ENCODE data around the gene RPS21. TPM values are rescaled to one million over a fixed set of nuclear protein-coding genes. Genes with fewer than 3 reads are reported as not detected.

Gene RPS21
- total RNA-seq, 1 experiment from 2014 or later, result 2,488 TPM

- BruUV-seq (replicated peaks), result no TSS peak
- H2AFZ ChIP-seq (ENCODE audit: low read depth, low read length, poor library complexity, severe bottlenecking), result no peak overlapping the region
- ChIA-PET POLR2A (no interaction called here), RAD21 (ENCODE audit: low non-redundant PET in 1 of 2, low total read pairs in 2 of 2, uncharacterized antibody in 2 of 2, unreplicated experiment in 2 of 2) (no interaction called here), CTCF (no interaction called here)
- TF ChIP-seq CEBPB (IDR thresholded peaks at IDR 0.05; ENCODE audit: low read depth) (no peak), ZFX (IDR thresholded peaks at IDR 0.05) (no peak; the same call in 1 of the 2 replicates), JUND (IDR thresholded peaks at IDR 0.05) (no peak)
- no peaks in the 10 kb centered on the region; a peak in 1 of 4 replicates for H3K36me3 ChIP-seq (ENCODE audit: control insufficient read depth in 1 of 2, insufficient read depth in 2 of 2, low read length in 2 of 2)
- H3K9me3 ChIP-seq (ENCODE audit: control insufficient read depth in 1 of 2, insufficient read depth in 1 of 2, low read depth in 1 of 2, low read length in 2 of 2), result no peaks in the 10 kb centered on the region
- peak overlapping the region; percentile 98 for H3K27ac ChIP-seq (ENCODE audit: low read depth, low read length)
- H3K27me3 ChIP-seq (ENCODE audit: insufficient read depth, low read length), result no peaks in the 10 kb centered on the region
- peak overlapping the region in 1 of 2 experiments; percentile 44; a peak in 1 of 4 replicates for H3K4me3 ChIP-seq (replicated peaks in 1 of 2; ENCODE audit: low read depth in 1 of 2, low read length in 2 of 2)
- intact Hi-C loops (cut with micrococcal nuclease), result no loop called here
- DNase-seq (ENCODE audit: low read depth, low spot score) (no peak), ATAC-seq (no peak)
- H3K4me1 ChIP-seq (ENCODE audit: control insufficient read depth in 1 of 2, insufficient read depth in 2 of 2, low read length in 2 of 2), result peaks cover 70 to 86% of the 10 kb centered on the region in 2 experiments
- peak overlapping the region; percentile 94 for H3K9ac ChIP-seq (ENCODE audit: low read length)
- peak overlapping the region; percentile 100 for H3K4me2 ChIP-seq (ENCODE audit: low read length)
- H3K9me2 ChIP-seq (ENCODE audit: insufficient read depth), result no peaks in the 10 kb centered on the region
- peaks cover 88% of the 10 kb centered on the region for H3K79me2 ChIP-seq (ENCODE audit: insufficient read depth, low read length)
- no peaks in the 10 kb centered on the region for H4K20me1 ChIP-seq (ENCODE audit: insufficient read depth)
These were observed 24.3 kb upstream of the RPS21 start for GRCh38 chr20:62362590-62362940.

GRCh38 chr20:62362991-62363919 lies 23.6 kb upstream of the RPS21 start:
- peaks cover 70 to 86% of the 10 kb centered on the region in 2 experiments for H3K4me1 ChIP-seq (ENCODE audit: control insufficient read depth in 1 of 2, insufficient read depth in 2 of 2, low read length in 2 of 2)
- peak overlapping the region; percentile 100 for H3K4me2 ChIP-seq (ENCODE audit: low read length)
- no peaks in the 10 kb centered on the region for H3K9me3 ChIP-seq (ENCODE audit: control insufficient read depth in 1 of 2, insufficient read depth in 1 of 2, low read depth in 1 of 2, low read length in 2 of 2)
- peak overlapping the region; percentile 98 for H3K27ac ChIP-seq (ENCODE audit: low read depth, low read length)
- ATAC-seq, result no peak
- H2AFZ ChIP-seq (ENCODE audit: low read depth, low read length, poor library complexity, severe bottlenecking), result no peak overlapping the region
- H3K9me2 ChIP-seq (ENCODE audit: insufficient read depth), result no peaks in the 10 kb centered on the region
- intact Hi-C loops (cut with micrococcal nuclease), result no loop called here
- TF ChIP-seq ZBTB33 (IDR thresholded peaks at IDR 0.05; ENCODE audit: extremely low read depth, insufficient replicate concordance, low read length), result no peak
- peak in 1 of 3 experiments; percentile 23; a peak in 2 of 6 replicates for TF ChIP-seq CTCF (IDR thresholded peaks at IDR 0.05 in 2 of 3, conservative IDR thresholded peaks at IDR 0.05 in 1 of 3; ENCODE audit: borderline replicate concordance in 1 of 3, insufficient read depth in 1 of 3, low read depth in 2 of 3, low read length in 2 of 3)
- H3K27me3 ChIP-seq (ENCODE audit: insufficient read depth, low read length), result no peaks in the 10 kb centered on the region
- peaks cover 81% of the 10 kb centered on the region for H3K79me2 ChIP-seq (ENCODE audit: insufficient read depth, low read length)
- POLR2A ChIA-PET, result interaction anchor here (1.1 kb wide), 1 partner anchor 13 kb away, joined by 4 read pairs; no protein-coding TSS in a partner anchor
- no TSS peak for BruUV-seq (replicated peaks)
- peak overlapping the region; percentile 94 for H3K9ac ChIP-seq (ENCODE audit: low read length)
- no peaks in the 10 kb centered on the region for H4K20me1 ChIP-seq (ENCODE audit: insufficient read depth)
- CTCF ChIA-PET, result no interaction called here
- H3K36me3 ChIP-seq (ENCODE audit: control insufficient read depth in 1 of 2, insufficient read depth in 2 of 2, low read length in 2 of 2), result no peaks in the 10 kb centered on the region; a peak in 1 of 4 replicates
- H3K4me3 ChIP-seq (replicated peaks in 1 of 2; ENCODE audit: low read depth in 1 of 2, low read length in 2 of 2), result peak overlapping the region in 1 of 2 experiments; percentile 44; a peak in 1 of 4 replicates
- DNase-seq (ENCODE audit: low read depth, low spot score), result no peak
- RAD21 ChIA-PET (ENCODE audit: low non-redundant PET in 1 of 2, low total read pairs in 2 of 2, uncharacterized antibody in 2 of 2, unreplicated experiment in 2 of 2), result no interaction called here

Data from HCT116 (cell line).